Mesenchymal stem cell (in vitro differentiated cells and primary cell): ENCODE results near the gene SLC44A3.

Experiments
- DNase-seq: peaks from one replicate; pipeline ENCODE4 v3.0.0-alpha.2; 2013
- H2AFZ ChIP-seq: one replicate; pipeline ENCODE4 v1.6.1; 2013; ENCODE audit warnings: low read depth, mild to moderate bottlenecking, control low read depth, inconsistent platforms, low read length, moderate library complexity
- H2AK5ac ChIP-seq: 2 replicates; pipeline ENCODE4 v1.6.1; 2013; ENCODE audit warnings: low read length, moderate library complexity, mild to moderate bottlenecking, inconsistent platforms; ENCODE audit not compliant: severe bottlenecking
- H2BK120ac ChIP-seq: one replicate; pipeline ENCODE4 v1.6.1; 2013; ENCODE audit warnings: low read depth, mild to moderate bottlenecking, inconsistent platforms, low read length, moderate library complexity
- H2BK12ac ChIP-seq, 2 experiments: one replicate each; pipeline ENCODE4 v1.6.1; 2013; ENCODE audit warnings: inconsistent platforms in 2 of 2, low read length in 2 of 2, mild to moderate bottlenecking in 2 of 2, moderate library complexity in 2 of 2, control low read depth in 1 of 2
- H2BK15ac ChIP-seq: one replicate; pipeline ENCODE4 v1.6.1; 2013; ENCODE audit warnings: mild to moderate bottlenecking, low read depth, inconsistent platforms; ENCODE audit not compliant: poor library complexity, severe bottlenecking
- H2BK5ac ChIP-seq: 2 replicates; pipeline ENCODE4 v1.6.1; 2013; ENCODE audit warnings: low read depth, mild to moderate bottlenecking, low read length, control low read depth, inconsistent platforms; ENCODE audit not compliant: poor library complexity, severe bottlenecking
- H3K14ac ChIP-seq, 2 experiments: one replicate each; pipeline ENCODE4 v1.6.1; 2013; ENCODE audit warnings: inconsistent platforms in 2 of 2, low read length in 2 of 2, control low read depth in 1 of 2, mild to moderate bottlenecking in 1 of 2, moderate library complexity in 1 of 2
- H3K18ac ChIP-seq, 2 experiments: one replicate each; pipeline ENCODE4 v1.6.1; 2013; ENCODE audit warnings: inconsistent platforms in 2 of 2, low read length in 2 of 2, control low read depth in 1 of 2, low read depth in 1 of 2, mild to moderate bottlenecking in 1 of 2
- H3K23ac ChIP-seq, 2 experiments: one replicate each; pipeline ENCODE4 v1.6.1; 2013; ENCODE audit warnings: inconsistent platforms in 2 of 2, low read length in 2 of 2, mild to moderate bottlenecking in 2 of 2, moderate library complexity in 2 of 2, control low read depth in 1 of 2
- H3K27ac ChIP-seq: 2 replicates; pipeline ENCODE4 v1.5.1; 2013; ENCODE audit warnings: mild to moderate bottlenecking, moderate library complexity, low read length, control low read depth, inconsistent platforms; ENCODE audit not compliant: poor library complexity, severe bottlenecking
- H3K27me3 ChIP-seq, 2 experiments: 2 replicates each; pipeline versions ENCODE4 v1.6.1 to v1.7.0; 2013; ENCODE audit warnings: low read length in 2 of 2, mild to moderate bottlenecking in 2 of 2, moderate library complexity in 2 of 2, control low read depth in 1 of 2, inconsistent platforms in 1 of 2; ENCODE audit not compliant: control insufficient read depth in 1 of 2, insufficient read depth in 1 of 2
- H3K36me3 ChIP-seq, 2 experiments: 2 replicates each; pipeline versions ENCODE4 v1.6.1 to v1.7.0; 2013; ENCODE audit warnings: low read length in 2 of 2, control low read depth in 1 of 2, inconsistent platforms in 1 of 2, low read depth in 1 of 2, mild to moderate bottlenecking in 1 of 2; ENCODE audit not compliant: insufficient read depth in 2 of 2, control insufficient read depth in 1 of 2
- H3K4ac ChIP-seq, 2 experiments: one replicate each; pipeline ENCODE4 v1.6.1; 2013; ENCODE audit warnings: inconsistent platforms in 2 of 2, low read length in 2 of 2, mild to moderate bottlenecking in 2 of 2, moderate library complexity in 2 of 2, control low read depth in 1 of 2, low read depth in 1 of 2
- H3K4me1 ChIP-seq: 2 replicates; pipeline ENCODE4 v1.6.1; 2013; ENCODE audit warnings: low read depth, low read length, control low read depth; ENCODE audit not compliant: control insufficient read depth, insufficient read depth
- H3K4me2 ChIP-seq: 2 replicates; pipeline ENCODE4 v1.6.1; 2013; ENCODE audit warnings: low read length, mild to moderate bottlenecking, inconsistent platforms; ENCODE audit not compliant: poor library complexity, severe bottlenecking
- H3K4me3 ChIP-seq, 2 experiments: 2 replicates each; pipeline versions ENCODE4 v1.5.1 to v1.7.0; 2013; ENCODE audit warnings: low read length in 2 of 2, mild to moderate bottlenecking in 2 of 2, control low read depth in 1 of 2, low read depth in 1 of 2; ENCODE audit not compliant: insufficient read depth in 1 of 2
- H3K79me1 ChIP-seq: replicated peaks from 2 replicates; pipeline ENCODE4 v1.6.1; 2013; ENCODE audit warnings: mild to moderate bottlenecking, control low read depth, low read length, inconsistent platforms; ENCODE audit not compliant: poor library complexity, severe bottlenecking
- H3K9ac ChIP-seq: 2 replicates; pipeline ENCODE4 v1.7.0; 2013; ENCODE audit warnings: mild to moderate bottlenecking, low read length, moderate library complexity
- H3K9me3 ChIP-seq: 2 replicates; pipeline ENCODE4 v1.7.0; 2013; ENCODE audit warnings: mild to moderate bottlenecking, low read length; ENCODE audit not compliant: control insufficient read depth
- H4K8ac ChIP-seq: one replicate; pipeline ENCODE4 v1.6.1; 2013; ENCODE audit warnings: inconsistent platforms, mild to moderate bottlenecking, low read length, moderate library complexity
- H4K91ac ChIP-seq: one replicate; pipeline ENCODE4 v1.6.1; 2013; ENCODE audit warnings: mild to moderate bottlenecking, low read length, inconsistent platforms
- WGBS: methylation state at CpG from one replicate; pipeline ENCODE4 v1.1.7; 2013; ENCODE audit warnings: mixed read lengths; 5-methylcytosine and 5-hydroxymethylcytosine counted together

Gene SLC44A3

GRCh38 chr1:94942171-94943128 is 122.3 kb downstream of the SLC44A3 start:
- Histone ChIP-seq H3K36me3 (no peaks in the 10 kb centered on the region), H3K9ac (no peak overlapping the region), H3K9me3 (no peaks in the 10 kb centered on the region), H3K4me1 (peaks cover 5% of the 10 kb centered on the region), H3K4me2 (no peak overlapping the region), H3K14ac (no peak overlapping the region), H2BK15ac (no peak overlapping the region), H4K91ac (no peak overlapping the region), H2BK12ac (no peak overlapping the region), H3K4ac (no peak overlapping the region), H4K8ac (no peak overlapping the region), H2BK120ac (no peak overlapping the region), H2AFZ (no peak overlapping the region), H3K4me3 (no peak overlapping the region), H3K27ac (peak overlapping the region; percentile 91), H3K79me1 (no peaks in the 10 kb centered on the region), H3K23ac (no peak overlapping the region), H3K18ac (no peak overlapping the region), H2AK5ac (peak overlapping the region; percentile 97), H3K27me3 (no peaks in the 10 kb centered on the region), H2BK5ac (no peak overlapping the region)
- no peak for DNase-seq
- 91% methylated on average over 6 of the region's 8 CpGs for WGBS
